Measurements from ENCODE around the gene ALDH7A1.

The ALDH7A1 gene

GRCh38 chr5:126591549-126591948, 3.5 kb downstream of the ALDH7A1 start:
- H3K4me3 ChIP-seq (ENCODE audit: low read length): no peak overlapping the region
- TF ChIP-seq CTCF (conservative IDR thresholded peaks at IDR 0.05; ENCODE audit: low read length): no peak
- DNase-seq (ENCODE audit: low read depth): no peak

GRCh38 chr5:126589536-126590297, 5.3 kb downstream of the ALDH7A1 start:
- DNase-seq (ENCODE audit: low read depth): no peak
- TF ChIP-seq CTCF (conservative IDR thresholded peaks at IDR 0.05; ENCODE audit: low read length): no peak
- H3K4me3 ChIP-seq (ENCODE audit: low read length): no peak overlapping the region

- DNase-seq (ENCODE audit: low read depth): no peak
- no peak for TF ChIP-seq CTCF (conservative IDR thresholded peaks at IDR 0.05; ENCODE audit: low read length)
These were observed 7.2 kb downstream of the ALDH7A1 start for GRCh38 chr5:126587551-126588390.

GRCh38 chr5:126583761-126584160, 11.3 kb downstream of the ALDH7A1 start:
- DNase-seq (ENCODE audit: low read depth): no peak
- no peak for TF ChIP-seq CTCF (conservative IDR thresholded peaks at IDR 0.05; ENCODE audit: low read length)
- no peak overlapping the region for H3K4me3 ChIP-seq (ENCODE audit: low read length)

More at GRCh38 chr5:126587551-126588390, 7.2 kb downstream of the ALDH7A1 start:
- H3K4me3 ChIP-seq (ENCODE audit: low read length): no peak overlapping the region

- no peak for TF ChIP-seq CTCF (conservative IDR thresholded peaks at IDR 0.05; ENCODE audit: low read length)
- H3K4me3 ChIP-seq (ENCODE audit: low read length): no peak overlapping the region
- DNase-seq (ENCODE audit: low read depth): no peak
These were observed 15.3 kb downstream of the ALDH7A1 start for GRCh38 chr5:126579716-126580115.

GRCh38 chr5:126577415-126577814, 17.6 kb downstream of the ALDH7A1 start:
- TF ChIP-seq CTCF (conservative IDR thresholded peaks at IDR 0.05; ENCODE audit: low read length): no peak
- no peak for DNase-seq (ENCODE audit: low read depth)
- H3K4me3 ChIP-seq (ENCODE audit: low read length): no peak overlapping the region

All from AG10803 (cell line).